ENCODE measurements around the gene ZMPSTE24. TPM values are rescaled to one million over a fixed set of nuclear protein-coding genes. Genes with fewer than 3 reads are reported as not detected.

ZMPSTE24 gene
- polyA plus RNA-seq, 1 donor (not counting 4 experiments of a cell fraction or from before 2014, with no cell fraction given), result 73.4 TPM

GRCh38 chr1:40267767-40268187 is 9.7 kb downstream of the ZMPSTE24 start:
- H3K27me3 ChIP-seq (ENCODE audit: control insufficient read depth, extremely low read depth, insufficient read depth, low read length), result no peaks in the 10 kb centered on the region
- H3K4me2 ChIP-seq (ENCODE audit: control insufficient read depth, extremely low read depth, insufficient read depth, low read depth, low read length), result peak overlapping the region; percentile 51
- H3K4me3 ChIP-seq (ENCODE audit: control insufficient read depth in 2 of 3, extremely low read depth in 1 of 3, insufficient read depth in 2 of 3, low read depth in 1 of 3, low read length in 3 of 3), result no peak overlapping the region
- peaks cover 8 to 28% of the 10 kb centered on the region in 2 experiments for H3K36me3 ChIP-seq (ENCODE audit: control insufficient read depth in 2 of 2, extremely low read depth in 1 of 2, insufficient read depth in 2 of 2, low read length in 2 of 2)
- H3K9me1 ChIP-seq (ENCODE audit: control insufficient read depth, extremely low read depth, insufficient read depth, low read length), result no peaks in the 10 kb centered on the region
- DNase-seq (ENCODE audit: low read depth, low spot score) (no peak), FAIRE-seq (peak; percentile 81)
- H4K20me1 ChIP-seq (ENCODE audit: control insufficient read depth, extremely low read depth, insufficient read depth, low read length), result no peaks in the 10 kb centered on the region
- peaks cover 31% of the 10 kb centered on the region for H3K4me1 ChIP-seq (ENCODE audit: control insufficient read depth, extremely low read depth, insufficient read depth, low read length)
- TF ChIP-seq EZH2 (IDR thresholded peaks at IDR 0.05; ENCODE audit: low read length) (no peak), CTCF (optimal IDR thresholded peaks at IDR 0.05 in 1 of 3, IDR thresholded peaks at IDR 0.05 in 1 of 3, conservative IDR thresholded peaks at IDR 0.05 in 1 of 3; ENCODE audit: extremely low read depth in 1 of 3, insufficient read depth in 2 of 3, low read length in 3 of 3) (no peak)
- H2AFZ ChIP-seq (ENCODE audit: control insufficient read depth, low read length), result no peak overlapping the region
- H3K27ac ChIP-seq (ENCODE audit: control insufficient read depth, insufficient read depth, low read length), result peak overlapping the region; percentile 76
- dilution Hi-C loops (cut with MboI; ENCODE audit: extremely low pct_ligation_motif_present, low sequenced_read_pairs), result no loop called here
- peaks cover 23% of the 10 kb centered on the region for H3K79me2 ChIP-seq (ENCODE audit: control insufficient read depth, insufficient read depth, low read length)
- H3K9me3 ChIP-seq (ENCODE audit: control insufficient read depth, low read depth, low read length), result no peaks in the 10 kb centered on the region
- peak overlapping the region; percentile 29 for H3K9ac ChIP-seq (ENCODE audit: control insufficient read depth, extremely low read depth, insufficient read depth, low read length)

- H3K36me3 ChIP-seq (ENCODE audit: control insufficient read depth in 2 of 2, extremely low read depth in 1 of 2, insufficient read depth in 2 of 2, low read length in 2 of 2), result peaks cover 6 to 25% of the 10 kb centered on the region in 2 experiments
- H3K9me3 ChIP-seq (ENCODE audit: control insufficient read depth, low read depth, low read length), result no peaks in the 10 kb centered on the region
- H3K4me1 ChIP-seq (ENCODE audit: control insufficient read depth, extremely low read depth, insufficient read depth, low read length), result peaks cover 31% of the 10 kb centered on the region
- H3K9me1 ChIP-seq (ENCODE audit: control insufficient read depth, extremely low read depth, insufficient read depth, low read length), result no peaks in the 10 kb centered on the region
- H3K27me3 ChIP-seq (ENCODE audit: control insufficient read depth, extremely low read depth, insufficient read depth, low read length), result no peaks in the 10 kb centered on the region
- FAIRE-seq, result no peak
- H3K79me2 ChIP-seq (ENCODE audit: control insufficient read depth, insufficient read depth, low read length), result peaks cover 18% of the 10 kb centered on the region
- H3K4me3 ChIP-seq (ENCODE audit: control insufficient read depth in 2 of 3, extremely low read depth in 1 of 3, insufficient read depth in 2 of 3, low read depth in 1 of 3, low read length in 3 of 3), result no peak overlapping the region
- no peak overlapping the region for H2AFZ ChIP-seq (ENCODE audit: control insufficient read depth, low read length)
- TF ChIP-seq EZH2 (IDR thresholded peaks at IDR 0.05; ENCODE audit: low read length), result no peak
- no peak for TF ChIP-seq CTCF (optimal IDR thresholded peaks at IDR 0.05 in 1 of 3, IDR thresholded peaks at IDR 0.05 in 1 of 3, conservative IDR thresholded peaks at IDR 0.05 in 1 of 3; ENCODE audit: extremely low read depth in 1 of 3, insufficient read depth in 2 of 3, low read length in 3 of 3)
- H3K27ac ChIP-seq (ENCODE audit: control insufficient read depth, insufficient read depth, low read length), result peak overlapping the region; percentile 76
- H3K9ac ChIP-seq (ENCODE audit: control insufficient read depth, extremely low read depth, insufficient read depth, low read length), result peak overlapping the region; percentile 46
- dilution Hi-C loops (cut with MboI; ENCODE audit: extremely low pct_ligation_motif_present, low sequenced_read_pairs), result no loop called here
- no peak overlapping the region for H3K4me2 ChIP-seq (ENCODE audit: control insufficient read depth, extremely low read depth, insufficient read depth, low read depth, low read length)
- DNase-seq (ENCODE audit: low read depth, low spot score), result no peak
- no peaks in the 10 kb centered on the region for H4K20me1 ChIP-seq (ENCODE audit: control insufficient read depth, extremely low read depth, insufficient read depth, low read length)
These were observed 10.2 kb downstream of the ZMPSTE24 start for GRCh38 chr1:40268211-40268610.
